Suprapubic skin (tissue), 4 donors: ENCODE results near the gene SLC8A1.

Source experiments
- EP300 ChIP-seq: sonication (generic); formaldehyde crosslinking; IDR thresholded peaks from one replicate; pipeline ENCODE4 v1.6.1; 2017; ENCODE audit warnings: antibody characterized with exemption
- POLR2A ChIP-seq, 2 donors: fragments of 450-650 bp; IDR thresholded peaks; one replicate each; pipeline ENCODE4 v1.6.1; 2017; ENCODE audit warnings: antibody characterized with exemption in 2 of 2, mild to moderate bottlenecking in 2 of 2, moderate library complexity in 2 of 2
- POLR2AphosphoS5 ChIP-seq, 3 donors: sonication (generic); formaldehyde crosslinking; IDR thresholded peaks; one replicate each; pipeline ENCODE4 v1.6.1; 2017; ENCODE audit warnings: antibody characterized with exemption in 3 of 3
- TF ChIP-seq, protein P1 (sequence below), 2 donors: fragments of 200-600 bp in 1 of 2; fragments of 450-650 bp in 1 of 2; sonication (generic) in 1 of 2; IDR thresholded peaks; one replicate each; pipeline ENCODE4 v1.5.1; 2016 to 2019; ENCODE audit warnings: antibody characterized with exemption in 2 of 2, mild to moderate bottlenecking in 1 of 2, moderate library complexity in 1 of 2

GRCh38 chr2:40357667-40358066 is 94.2 kb downstream of the SLC8A1 start:
- TF ChIP-seq, protein P1, sequence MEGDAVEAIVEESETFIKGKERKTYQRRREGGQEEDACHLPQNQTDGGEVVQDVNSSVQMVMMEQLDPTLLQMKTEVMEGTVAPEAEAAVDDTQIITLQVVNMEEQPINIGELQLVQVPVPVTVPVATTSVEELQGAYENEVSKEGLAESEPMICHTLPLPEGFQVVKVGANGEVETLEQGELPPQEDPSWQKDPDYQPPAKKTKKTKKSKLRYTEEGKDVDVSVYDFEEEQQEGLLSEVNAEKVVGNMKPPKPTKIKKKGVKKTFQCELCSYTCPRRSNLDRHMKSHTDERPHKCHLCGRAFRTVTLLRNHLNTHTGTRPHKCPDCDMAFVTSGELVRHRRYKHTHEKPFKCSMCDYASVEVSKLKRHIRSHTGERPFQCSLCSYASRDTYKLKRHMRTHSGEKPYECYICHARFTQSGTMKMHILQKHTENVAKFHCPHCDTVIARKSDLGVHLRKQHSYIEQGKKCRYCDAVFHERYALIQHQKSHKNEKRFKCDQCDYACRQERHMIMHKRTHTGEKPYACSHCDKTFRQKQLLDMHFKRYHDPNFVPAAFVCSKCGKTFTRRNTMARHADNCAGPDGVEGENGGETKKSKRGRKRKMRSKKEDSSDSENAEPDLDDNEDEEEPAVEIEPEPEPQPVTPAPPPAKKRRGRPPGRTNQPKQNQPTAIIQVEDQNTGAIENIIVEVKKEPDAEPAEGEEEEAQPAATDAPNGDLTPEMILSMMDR (IDR thresholded peaks at IDR 0.05) = no peak
- TF ChIP-seq POLR2A (IDR thresholded peaks at IDR 0.05) = no peak
- TF ChIP-seq POLR2AphosphoS5 (IDR thresholded peaks at IDR 0.05) = no peak
- TF ChIP-seq EP300 = no peak
